HepG2 (cell line): ENCODE results near the gene TTC31. TPM values are rescaled to one million over a fixed set of nuclear protein-coding genes. Genes with fewer than 3 reads are reported as not detected.
A peak's percentile ranks its signal among the peaks of the same experiment; 100 is the strongest.

ENCODE experiments used
- AKNA ChIP-seq: sonication (generic); formaldehyde crosslinking; IDR thresholded peaks from 2 replicates; pipeline ENCODE4 v1.4.0; 2020; ENCODE audit warnings: missing genetic modification reagents, borderline replicate concordance
- ATF6 ChIP-seq: sonication (generic); formaldehyde crosslinking; conservative IDR thresholded peaks from 2 replicates; pipeline ENCODE4 v1.4.0; 2020; ENCODE audit warnings: missing genetic modification reagents
- FIP1L1 ChIP-seq: fragments of 200-400 bp; formaldehyde crosslinking; IDR thresholded peaks from 2 replicates; pipeline ENCODE4 v1.6.1; 2018; ENCODE audit warnings: low read depth, mild to moderate bottlenecking, low read length, moderate library complexity, borderline replicate concordance; ENCODE audit not compliant: insufficient read depth
- GATAD1 ChIP-seq: IDR thresholded peaks from 2 replicates; pipeline ENCODE4 v1.6.1; 2016; ENCODE audit warnings: missing genetic modification reagents, missing compliant biosample characterization
- HDAC2 ChIP-seq: sonication (generic); formaldehyde crosslinking; IDR thresholded peaks from 2 replicates; pipeline ENCODE4 v1.4.0; 2020; ENCODE audit warnings: missing genetic modification reagents
- JUN ChIP-seq: sonication (generic); formaldehyde crosslinking; IDR thresholded peaks from 2 replicates; pipeline ENCODE4 v1.4.0; 2020; ENCODE audit warnings: mild to moderate bottlenecking, missing genetic modification reagents
- NFE2L2 ChIP-seq: fragments of 150-350 bp; IDR thresholded peaks from 2 replicates; pipeline ENCODE4 v1.6.1; 2014; ENCODE audit warnings: low read length
- NFIB ChIP-seq: sonication (generic); formaldehyde crosslinking; IDR thresholded peaks from 2 replicates; pipeline ENCODE4 v1.9.0; 2021; ENCODE audit warnings: missing genetic modification reagents, mild to moderate bottlenecking, borderline replicate concordance
- NR0B2 ChIP-seq: sonication (generic); formaldehyde crosslinking; IDR thresholded peaks from 2 replicates; pipeline ENCODE4 v1.4.0; 2020; ENCODE audit warnings: mild to moderate bottlenecking, missing genetic modification reagents
- POGZ ChIP-seq: sonication (generic); formaldehyde crosslinking; IDR thresholded peaks from 2 replicates; pipeline ENCODE4 v1.4.0; 2020; ENCODE audit warnings: mild to moderate bottlenecking, missing genetic modification reagents
- SMAD9 ChIP-seq: sonication (generic); formaldehyde crosslinking; IDR thresholded peaks from 2 replicates; pipeline ENCODE4 v1.5.1; 2020; ENCODE audit warnings: mild to moderate bottlenecking, missing genetic modification reagents
- TEAD3 ChIP-seq: optimal IDR thresholded peaks from 2 replicates; pipeline ENCODE3; 2016; ENCODE audit warnings: borderline replicate concordance
- TMF1 ChIP-seq: sonication (generic); formaldehyde crosslinking; IDR thresholded peaks from 2 replicates; pipeline ENCODE4 v1.8.1; 2022; ENCODE audit warnings: low read depth, missing genetic modification reagents
- ZGPAT ChIP-seq: IDR thresholded peaks from 2 replicates; pipeline ENCODE4 v1.6.1; 2016; ENCODE audit warnings: mild to moderate bottlenecking
- ZNF101 ChIP-seq: sonication (generic); formaldehyde crosslinking; IDR thresholded peaks from 2 replicates; pipeline ENCODE4 v1.4.0; 2020; ENCODE audit warnings: mild to moderate bottlenecking, low read depth, missing genetic modification reagents, borderline replicate concordance
- ZNF552 ChIP-seq: sonication (generic); formaldehyde crosslinking; IDR thresholded peaks from 2 replicates; pipeline ENCODE4 v1.9.0; 2022; ENCODE audit warnings: missing genetic modification reagents, mild to moderate bottlenecking, borderline replicate concordance
- ZNF556 ChIP-seq: sonication (generic); formaldehyde crosslinking; IDR thresholded peaks from 2 replicates; pipeline ENCODE4 v1.4.0; 2020; ENCODE audit warnings: mild to moderate bottlenecking, missing genetic modification reagents, borderline replicate concordance
- ZNF777 ChIP-seq: sonication (generic); formaldehyde crosslinking; IDR thresholded peaks from 2 replicates; pipeline ENCODE4 v1.4.0; 2020; ENCODE audit warnings: missing genetic modification reagents
- ZSCAN20 ChIP-seq: sonication (generic); formaldehyde crosslinking; IDR thresholded peaks from 2 replicates; pipeline ENCODE4 v1.4.0; 2020; ENCODE audit warnings: missing genetic modification reagents, mild to moderate bottlenecking, borderline replicate concordance
- polyA plus RNA-seq, 8 experiments: library from polyadenylated mRNA; depleted of rRNA in 3 of 8; stranded (reverse) in 7 of 8; unstranded in 1 of 8; fragments of >200 nt; fragmentation: Illumina TruSeq in 4 of 8; extraction: Trizol in 4 of 8; gene quantifications; 2 replicates each; pipeline versions ENCODE4 v1.2.1 to v1.2.3, GENCODE V29; 2011 to 2016; ENCODE audit warnings: low read depth in 4 of 8, missing spikeins in 1 of 8, mixed read lengths in 1 of 8; ENCODE audit not compliant: insufficient read depth in 1 of 8
- total RNA-seq, 5 experiments: library from RNA; depleted of rRNA; stranded (reverse); fragments of >200 nt; fragmentation: Illumina TruSeq; extraction: Trizol; gene quantifications; 2 replicates each; pipeline ENCODE4 v1.2.3, GENCODE V29; 2016; ENCODE audit warnings: low read depth in 1 of 5

TTC31 gene
- total and polyA plus RNA-seq, 2 of the 13 experiments (the other 11 are each of a cell fraction or from before 2014, with no cell fraction given), result 28.3 to 39.5 TPM

GRCh38 chr2:74440378-74441169, 42.3 kb upstream of the TTC31 start (continued):
- TF ChIP-seq GATAD1 (CRISPR knock-in tag) (peak; percentile 44; the same call in 1 of the 2 replicates), SMAD9 (CRISPR knock-in tag) (no peak), TEAD3 (CRISPR knock-in tag) (peak; percentile 51), NFIB (CRISPR knock-in tag) (0 out of 2 replicates have a peak, but pooled peaks have one; percentile 19), POGZ (CRISPR knock-in tag) (peak; percentile 69; the same call in 1 of the 2 replicates), AKNA (no peak; the same call in 1 of the 2 replicates), ZSCAN20 (CRISPR knock-in tag) (peak; percentile 71), FIP1L1 (no peak), ZNF101 (peak; percentile 53; the same call in 1 of the 2 replicates), ZNF777 (no peak; the same call in 1 of the 2 replicates), ZNF552 (CRISPR knock-in tag) (peak; percentile 89), TMF1 (no peak; the same call in 1 of the 2 replicates), ZNF556 (peak; percentile 67; the same call in 1 of the 2 replicates), HDAC2 (CRISPR knock-in tag) (peak; percentile 98), ATF6 (CRISPR knock-in tag) (no peak), NFE2L2 (no peak), JUN (peak; percentile 82; the same call in 1 of the 2 replicates), ZGPAT (CRISPR knock-in tag) (peak; percentile 97), NR0B2 (CRISPR knock-in tag) (no peak; the same call in 1 of the 2 replicates)
